HepG2 (cell line): ENCODE data around the gene GSTK1. TPM values are rescaled to one million over a fixed set of nuclear protein-coding genes. Genes with fewer than 3 reads are reported as not detected.

ENCODE experiments used
- ATAC-seq: fragments of 200-7000 bp; cut with Tn5 transposase; 3 replicates; pipeline ENCODE4 v1.9.1; 2020; ENCODE audit warnings: mild to moderate bottlenecking, moderate library complexity
- BruUV-seq: library from RNA; stranded (reverse); fragments of 400-500 nt; replicated peaks from 2 replicates; lab custom pipeline; 2021; lab: Mats Ljungman, UMichigan
- CTCF ChIA-PET: fragments of 300-600 bp; formaldehyde crosslinking; extraction: SDS; loops from one replicate; lab custom pipeline; 2021; ENCODE audit warnings: low total read pairs, inconsistent platforms, low intra/inter-chr PET ratio; lab: Yijun Ruan, JAX
- POLR2A ChIA-PET: fragments of 350-600 bp; sonication (Branson Sonifier 250); formaldehyde crosslinking; loops from one replicate; lab custom pipeline; 2020; ENCODE audit warnings: antibody characterized with exemption, inconsistent platforms; lab: Yijun Ruan, JAX
- DNase-seq: peaks from one replicate; pipeline ENCODE4 v3.0.0-alpha.2; 2015; ENCODE audit warnings: low spot score
- FAIRE-seq: peaks from 3 replicates; lab custom pipeline; 2011; peaks lifted over from hg19 to GRCh38; lab: Jason Lieb, UNC
- H2AFZ ChIP-seq: one replicate; pipeline ENCODE4 v1.6.1; 2011; ENCODE audit warnings: low read length, inconsistent platforms
- H3K27ac ChIP-seq: fragments of 300-600 bp; 3 replicates; pipeline ENCODE4 v1.8.0; 2011; ENCODE audit warnings: mixed run types, mild to moderate bottlenecking, mixed read lengths, low read length, inconsistent platforms; ENCODE audit not compliant: insufficient read depth; ENCODE audit errors: extremely low read length
- H3K27me3 ChIP-seq, 2 experiments: fragments of 200-600 bp in 1 of 2; 2 replicates in 1 of 2; 3 replicates in 1 of 2; pipeline versions ENCODE4 v1.6.0 to v1.8.0; 2011; ENCODE audit warnings: low read length in 2 of 2, mild to moderate bottlenecking in 2 of 2, moderate library complexity in 2 of 2, inconsistent platforms in 1 of 2; ENCODE audit not compliant: insufficient read depth in 2 of 2, control insufficient read depth in 1 of 2
- H3K36me3 ChIP-seq, 2 experiments: fragments of 200-600 bp in 1 of 2; replicated peaks in 1 of 2; 2 replicates in 1 of 2; 3 replicates in 1 of 2; pipeline versions ENCODE4 v1.5.1 to v1.8.0; 2011; ENCODE audit warnings: low read length in 2 of 2, inconsistent platforms in 1 of 2; ENCODE audit not compliant: insufficient read depth in 2 of 2, control insufficient read depth in 1 of 2
- H3K4me1 ChIP-seq: 2 replicates; pipeline ENCODE4 v1.5.1; 2012; ENCODE audit warnings: low read length, inconsistent platforms; ENCODE audit not compliant: insufficient read depth
- H3K4me2 ChIP-seq: 2 replicates; pipeline ENCODE4 v1.6.0; 2011; ENCODE audit warnings: low read depth, low read length, inconsistent platforms
- H3K4me3 ChIP-seq, 3 experiments: fragments of 200-600 bp in 1 of 3; sonication (generic), shearing (Covaris generic) in 1 of 3; replicated peaks in 1 of 3; 2 replicates each; pipeline ENCODE4 v1.5.1; 2011 to 2016; ENCODE audit warnings: low read length in 3 of 3, inconsistent platforms in 2 of 3, low read depth in 2 of 3, mild to moderate bottlenecking in 2 of 3, control low read depth in 1 of 3, mixed read lengths in 1 of 3; ENCODE audit not compliant: insufficient read depth in 1 of 3
- H3K79me2 ChIP-seq: one replicate; pipeline ENCODE4 v1.6.1; 2011; ENCODE audit warnings: low read length, inconsistent platforms; ENCODE audit not compliant: insufficient read depth
- H3K9ac ChIP-seq: 2 replicates; pipeline ENCODE4 v1.6.0; 2011; ENCODE audit warnings: mild to moderate bottlenecking, low read depth, low read length, inconsistent platforms; ENCODE audit not compliant: insufficient read depth
- H3K9me3 ChIP-seq: 2 replicates; pipeline ENCODE4 v1.5.1; 2012; ENCODE audit warnings: mild to moderate bottlenecking, low read length
- H4K20me1 ChIP-seq: 2 replicates; pipeline ENCODE4 v1.6.0; 2011; ENCODE audit warnings: inconsistent platforms, mild to moderate bottlenecking, low read length, moderate library complexity; ENCODE audit not compliant: insufficient read depth
- AHDC1 ChIP-seq: sonication (generic); formaldehyde crosslinking; IDR thresholded peaks from 2 replicates; pipeline ENCODE4 v1.5.1; 2020; ENCODE audit warnings: mild to moderate bottlenecking, missing genetic modification reagents, borderline replicate concordance
- ATAD3A ChIP-seq: sonication (generic); formaldehyde crosslinking; IDR thresholded peaks from 2 replicates; pipeline ENCODE4 v1.4.0; 2020; ENCODE audit warnings: missing genetic modification reagents
- BRCA1 ChIP-seq: sonication (generic); formaldehyde crosslinking; IDR thresholded peaks from 2 replicates; pipeline ENCODE4 v1.4.0; 2020; ENCODE audit warnings: missing genetic modification reagents
- CC2D1A ChIP-seq: sonication (generic); formaldehyde crosslinking; IDR thresholded peaks from 2 replicates; pipeline ENCODE4 v1.8.1; 2023; ENCODE audit warnings: mild to moderate bottlenecking, missing genetic modification reagents
- CEBPZ ChIP-seq: IDR thresholded peaks from 2 replicates; pipeline ENCODE4 v1.6.1; 2012; ENCODE audit warnings: low read length, improper control_type of control experiment
- CREB3 ChIP-seq: sonication (generic); formaldehyde crosslinking; IDR thresholded peaks from 2 replicates; pipeline ENCODE4 v1.5.0; 2020; ENCODE audit warnings: missing genetic modification reagents
- KMT2B ChIP-seq: IDR thresholded peaks from 2 replicates; pipeline ENCODE4 v1.6.1; 2016; ENCODE audit warnings: missing genetic modification reagents, missing compliant biosample characterization
- NFRKB ChIP-seq: fragments of 450-650 bp; IDR thresholded peaks from 2 replicates; pipeline ENCODE4 v1.6.1; 2017
- POLR2AphosphoS5 ChIP-seq: IDR thresholded peaks from 2 replicates; pipeline ENCODE4 v1.6.1; 2012; ENCODE audit warnings: low read depth, low read length
- ZFP82 ChIP-seq: sonication (generic); formaldehyde crosslinking; IDR thresholded peaks from 2 replicates; pipeline ENCODE4 v1.5.1; 2020; ENCODE audit warnings: mild to moderate bottlenecking, missing genetic modification reagents, borderline replicate concordance
- ZKSCAN8 ChIP-seq: IDR thresholded peaks from 2 replicates; pipeline ENCODE4 v1.6.1; 2016; ENCODE audit warnings: borderline replicate concordance, missing genetic modification reagents, missing compliant biosample characterization
- ZMAT3 ChIP-seq: sonication (generic); formaldehyde crosslinking; conservative IDR thresholded peaks from 2 replicates; pipeline ENCODE4 v1.7.0; 2021; ENCODE audit warnings: missing genetic modification reagents
- ZNF253 ChIP-seq: sonication (generic); formaldehyde crosslinking; IDR thresholded peaks from 2 replicates; pipeline ENCODE4 v1.8.0; 2022; ENCODE audit warnings: mild to moderate bottlenecking, missing genetic modification reagents, borderline replicate concordance
- ZNF530 ChIP-seq: sonication (generic); formaldehyde crosslinking; IDR thresholded peaks from 2 replicates; pipeline ENCODE4 v1.5.0; 2020; ENCODE audit warnings: low read depth, mild to moderate bottlenecking, missing genetic modification reagents
- ZNF616 ChIP-seq: sonication (generic); formaldehyde crosslinking; IDR thresholded peaks from 2 replicates; pipeline ENCODE4 v1.5.0; 2020; ENCODE audit warnings: low read depth, mild to moderate bottlenecking, missing genetic modification reagents
- ZNF720 ChIP-seq: sonication (generic); formaldehyde crosslinking; IDR thresholded peaks from 2 replicates; pipeline ENCODE4 v1.4.0; 2020; ENCODE audit warnings: missing genetic modification reagents
- WGBS: methylation state at CpG from one replicate; pipeline ENCODE4 v1.1.6; 2017; ENCODE audit warnings: low lambda C conversion rate; 5-methylcytosine and 5-hydroxymethylcytosine counted together
- in situ Hi-C: cut with HindIII; loops from 2 replicates; pipeline ENCODE4 v1.10.0; 2017; ENCODE audit warnings: low pct_unique_long_range_greater_than_20kb; ENCODE audit not compliant: extremely low pct_ligation_motif_present
- intact Hi-C: fragments of 100-400 bp; cut with micrococcal nuclease; formaldehyde crosslinking; loops from one replicate; pipeline ENCODE4 v1.10.0; 2022; ENCODE audit not compliant: unreplicated experiment
- polyA plus RNA-seq, 8 experiments: library from polyadenylated mRNA; depleted of rRNA in 3 of 8; stranded (reverse) in 7 of 8; unstranded in 1 of 8; fragments of >200 nt; fragmentation: Illumina TruSeq in 4 of 8; extraction: Trizol in 4 of 8; gene quantifications; 2 replicates each; pipeline versions ENCODE4 v1.2.1 to v1.2.3, GENCODE V29; 2011 to 2016; ENCODE audit warnings: low read depth in 4 of 8, missing spikeins in 1 of 8, mixed read lengths in 1 of 8; ENCODE audit not compliant: insufficient read depth in 1 of 8
- total RNA-seq, 5 experiments: library from RNA; depleted of rRNA; stranded (reverse); fragments of >200 nt; fragmentation: Illumina TruSeq; extraction: Trizol; gene quantifications; 2 replicates each; pipeline ENCODE4 v1.2.3, GENCODE V29; 2016; ENCODE audit warnings: low read depth in 1 of 5

GSTK1 gene
- total and polyA plus RNA-seq, 2 of the 13 experiments (the other 11 are each of a cell fraction or from before 2014, with no cell fraction given), result 64.6 to 92.1 TPM

- TF ChIP-seq BRCA1 (CRISPR knock-in tag), result no peak
- TF ChIP-seq ZKSCAN8 (CRISPR knock-in tag), result no peak
- TF ChIP-seq ATAD3A, result no peak
- no peak for TF ChIP-seq ZNF616
- no peak for TF ChIP-seq CEBPZ
- TF ChIP-seq ZMAT3 (CRISPR knock-in tag), result no peak
- TF ChIP-seq ZNF720 (CRISPR knock-in tag), result no peak
These were observed 27.1 kb downstream of the GSTK1 start (continued) for GRCh38 chr7:143290293-143290692.

GRCh38 chr7:143292876-143293275 lies 29.6 kb downstream of the GSTK1 start:
- BruUV-seq, result no TSS peak
- WGBS, result 95% methylated on average over 5 of the region's 5 CpGs
- intact Hi-C loops (no loop called here), in situ Hi-C loops (no loop called here)
- CTCF ChIA-PET, result no interaction called here
- POLR2A ChIA-PET, result no interaction called here
- Histone ChIP-seq H3K9me3 (no peaks in the 10 kb centered on the region), H4K20me1 (no peaks in the 10 kb centered on the region), H3K9ac (no peak overlapping the region), H3K4me3 (no peak overlapping the region), H3K36me3 (peaks cover 16 to 55% of the 10 kb centered on the region in 2 experiments), H3K27ac (no peak overlapping the region), H3K4me2 (no peak overlapping the region), H3K79me2 (peaks cover 26% of the 10 kb centered on the region), H3K4me1 (peaks cover 24% of the 10 kb centered on the region), H3K27me3 (no peaks in the 10 kb centered on the region; a peak in 1 of 5 replicates), H2AFZ (no peak overlapping the region)
- no peak for ATAC-seq
- DNase-seq, result no peak
- no peak for FAIRE-seq
- TF ChIP-seq AHDC1 (CRISPR knock-in tag) (no peak), ZNF530 (CRISPR knock-in tag) (no peak), ZFP82 (no peak), CC2D1A (CRISPR knock-in tag) (no peak), NFRKB (no peak), POLR2AphosphoS5 (no peak), CREB3 (CRISPR knock-in tag) (no peak), KMT2B (CRISPR knock-in tag) (no peak), ZNF253 (CRISPR knock-in tag) (no peak)
